ENCODE results near the gene PTPRT.

The PTPRT gene

DNA sequence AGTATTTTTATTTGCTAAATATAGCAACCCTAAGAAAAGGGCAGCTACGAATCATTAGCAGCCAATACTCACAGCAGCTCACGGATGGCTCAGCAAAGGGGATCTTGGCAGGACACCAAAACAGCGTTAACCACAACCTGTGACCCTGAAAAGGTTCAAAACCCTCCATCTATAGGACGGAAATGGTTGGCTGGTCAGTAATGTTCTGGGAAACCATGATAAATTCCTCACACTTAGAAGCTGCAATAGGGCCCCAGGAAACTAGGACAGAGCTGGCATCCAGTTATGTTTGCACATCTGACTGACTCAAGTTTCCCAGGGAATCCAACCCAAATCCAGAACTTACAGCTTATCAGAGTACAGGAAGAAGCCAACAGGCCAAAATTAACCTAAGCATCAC is 30.9 kb upstream of the PTPRT start:
- no peak overlapping the region for H3K4me3 ChIP-seq (ENCODE audit: insufficient read depth, low read length, poor library complexity, severe bottlenecking)
- H3F3A ChIP-seq (ENCODE audit: insufficient read depth): no peaks in the 10 kb centered on the region
- no peak overlapping the region for H3K4me2 ChIP-seq (ENCODE audit: low read depth, low read length, poor library complexity, severe bottlenecking)
- no peak overlapping the region for H3K27ac ChIP-seq (ENCODE audit: low read depth, low read length)
- H3K9me3 ChIP-seq (ENCODE audit: insufficient read depth, low read length): no peaks in the 10 kb centered on the region
- no peak overlapping the region for H2AFZ ChIP-seq (ENCODE audit: low read depth, low read length, severe bottlenecking)
- H3K36me3 ChIP-seq (ENCODE audit: low read length): no peaks in the 10 kb centered on the region
- H3K9me2 ChIP-seq (replicated peaks; ENCODE audit: insufficient read depth, low read length): no peaks in the 10 kb centered on the region
- TF ChIP-seq, protein P1, sequence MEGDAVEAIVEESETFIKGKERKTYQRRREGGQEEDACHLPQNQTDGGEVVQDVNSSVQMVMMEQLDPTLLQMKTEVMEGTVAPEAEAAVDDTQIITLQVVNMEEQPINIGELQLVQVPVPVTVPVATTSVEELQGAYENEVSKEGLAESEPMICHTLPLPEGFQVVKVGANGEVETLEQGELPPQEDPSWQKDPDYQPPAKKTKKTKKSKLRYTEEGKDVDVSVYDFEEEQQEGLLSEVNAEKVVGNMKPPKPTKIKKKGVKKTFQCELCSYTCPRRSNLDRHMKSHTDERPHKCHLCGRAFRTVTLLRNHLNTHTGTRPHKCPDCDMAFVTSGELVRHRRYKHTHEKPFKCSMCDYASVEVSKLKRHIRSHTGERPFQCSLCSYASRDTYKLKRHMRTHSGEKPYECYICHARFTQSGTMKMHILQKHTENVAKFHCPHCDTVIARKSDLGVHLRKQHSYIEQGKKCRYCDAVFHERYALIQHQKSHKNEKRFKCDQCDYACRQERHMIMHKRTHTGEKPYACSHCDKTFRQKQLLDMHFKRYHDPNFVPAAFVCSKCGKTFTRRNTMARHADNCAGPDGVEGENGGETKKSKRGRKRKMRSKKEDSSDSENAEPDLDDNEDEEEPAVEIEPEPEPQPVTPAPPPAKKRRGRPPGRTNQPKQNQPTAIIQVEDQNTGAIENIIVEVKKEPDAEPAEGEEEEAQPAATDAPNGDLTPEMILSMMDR (IDR thresholded peaks at IDR 0.05; ENCODE audit: insufficient read depth, low read length, poor library complexity, severe bottlenecking): no peak
- TF ChIP-seq EZH2phosphoT487 (conservative IDR thresholded peaks at IDR 0.05; ENCODE audit: low read length): no peak
- H3K9ac ChIP-seq (ENCODE audit: low read length): no peak overlapping the region
- H3K27me3 ChIP-seq (ENCODE audit: low read length): no peaks in the 10 kb centered on the region
- H4K20me1 ChIP-seq (ENCODE audit: low read depth, low read length): no peaks in the 10 kb centered on the region
- H3K79me2 ChIP-seq (ENCODE audit: insufficient read depth, low read length): no peaks in the 10 kb centered on the region

GRCh38 chr20:43210901-43211300 is 21.2 kb upstream of the PTPRT start:
- H3K9me3 ChIP-seq (ENCODE audit: insufficient read depth, low read length): no peaks in the 10 kb centered on the region
- no peak overlapping the region for H3K9ac ChIP-seq (ENCODE audit: low read length)
- H3K27me3 ChIP-seq (ENCODE audit: low read length): 0 out of 2 replicates have a peak, but pooled peaks cover 5% of the 10 kb centered on the region
- H3K79me2 ChIP-seq (ENCODE audit: insufficient read depth, low read length): no peaks in the 10 kb centered on the region
- H4K20me1 ChIP-seq (ENCODE audit: low read depth, low read length): no peaks in the 10 kb centered on the region
- H3F3A ChIP-seq (ENCODE audit: insufficient read depth): no peaks in the 10 kb centered on the region
- no peak overlapping the region for H3K4me2 ChIP-seq (ENCODE audit: low read depth, low read length, poor library complexity, severe bottlenecking)
- H3K27ac ChIP-seq (ENCODE audit: low read depth, low read length): no peak overlapping the region
- H3K4me3 ChIP-seq (ENCODE audit: insufficient read depth, low read length, poor library complexity, severe bottlenecking): no peak overlapping the region
- no peaks in the 10 kb centered on the region for H3K36me3 ChIP-seq (ENCODE audit: low read length)
- no peak for TF ChIP-seq EZH2phosphoT487 (conservative IDR thresholded peaks at IDR 0.05; ENCODE audit: low read length)
- TF ChIP-seq, protein P1 (IDR thresholded peaks at IDR 0.05; ENCODE audit: insufficient read depth, low read length, poor library complexity, severe bottlenecking): no peak
- H3K9me2 ChIP-seq (replicated peaks; ENCODE audit: insufficient read depth, low read length): no peaks in the 10 kb centered on the region
- H2AFZ ChIP-seq (ENCODE audit: low read depth, low read length, severe bottlenecking): no peak overlapping the region

- H3K27ac ChIP-seq (ENCODE audit: low read depth, low read length): no peak overlapping the region
- H4K20me1 ChIP-seq (ENCODE audit: low read depth, low read length): no peaks in the 10 kb centered on the region
- H3K9me3 ChIP-seq (ENCODE audit: insufficient read depth, low read length): no peaks in the 10 kb centered on the region; the same call in 1 of the 2 replicates
- TF ChIP-seq, protein P1 (IDR thresholded peaks at IDR 0.05; ENCODE audit: insufficient read depth, low read length, poor library complexity, severe bottlenecking): no peak
- TF ChIP-seq EZH2phosphoT487 (conservative IDR thresholded peaks at IDR 0.05; ENCODE audit: low read length): no peak
- no peaks in the 10 kb centered on the region for H3K79me2 ChIP-seq (ENCODE audit: insufficient read depth, low read length)
- no peak overlapping the region for H3K4me2 ChIP-seq (ENCODE audit: low read depth, low read length, poor library complexity, severe bottlenecking)
- no peak overlapping the region for H2AFZ ChIP-seq (ENCODE audit: low read depth, low read length, severe bottlenecking)
- no peaks in the 10 kb centered on the region for H3K9me2 ChIP-seq (replicated peaks; ENCODE audit: insufficient read depth, low read length)
- H3K27me3 ChIP-seq (ENCODE audit: low read length): 0 out of 2 replicates have a peak, but pooled peaks cover 5% of the 10 kb centered on the region
- H3K36me3 ChIP-seq (ENCODE audit: low read length): no peaks in the 10 kb centered on the region
- no peak overlapping the region for H3K9ac ChIP-seq (ENCODE audit: low read length)
- H3F3A ChIP-seq (ENCODE audit: insufficient read depth): no peaks in the 10 kb centered on the region
- H3K4me3 ChIP-seq (ENCODE audit: insufficient read depth, low read length, poor library complexity, severe bottlenecking): no peak overlapping the region
Observed at GRCh38 chr20:43209831-43210230, 20.1 kb upstream of the PTPRT start.

Measured in SU-DHL-6 (cell line).